SW480 (cell line): ENCODE measurements around the gene PTGER1.
"Not testable (repeated sequence)": the region's sequence is repeated elsewhere in the genome, so short reads cannot be mapped to it uniquely, and the experiment has no call there.

Experiments
- DNase-seq: peaks from one replicate; pipeline ENCODE4 v3.0.0-alpha.2; 2016; ENCODE audit warnings: low spot score

The PTGER1 gene, protein sequence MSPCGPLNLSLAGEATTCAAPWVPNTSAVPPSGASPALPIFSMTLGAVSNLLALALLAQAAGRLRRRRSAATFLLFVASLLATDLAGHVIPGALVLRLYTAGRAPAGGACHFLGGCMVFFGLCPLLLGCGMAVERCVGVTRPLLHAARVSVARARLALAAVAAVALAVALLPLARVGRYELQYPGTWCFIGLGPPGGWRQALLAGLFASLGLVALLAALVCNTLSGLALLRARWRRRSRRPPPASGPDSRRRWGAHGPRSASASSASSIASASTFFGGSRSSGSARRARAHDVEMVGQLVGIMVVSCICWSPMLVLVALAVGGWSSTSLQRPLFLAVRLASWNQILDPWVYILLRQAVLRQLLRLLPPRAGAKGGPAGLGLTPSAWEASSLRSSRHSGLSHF

GRCh38 chr19:14475251-14476073 lies at the start of gene PTGER1:
Gene PTGER1, minus strand, starts transcription at chr19:14475354. Its CDS starts 1,034 bp downstream, at chr19:14474320.
- DNase-seq = no peak

- no peak for DNase-seq
Observed at GRCh38 chr19:14520543-14520942, 45.4 kb upstream of the PTGER1 start.

DNA sequence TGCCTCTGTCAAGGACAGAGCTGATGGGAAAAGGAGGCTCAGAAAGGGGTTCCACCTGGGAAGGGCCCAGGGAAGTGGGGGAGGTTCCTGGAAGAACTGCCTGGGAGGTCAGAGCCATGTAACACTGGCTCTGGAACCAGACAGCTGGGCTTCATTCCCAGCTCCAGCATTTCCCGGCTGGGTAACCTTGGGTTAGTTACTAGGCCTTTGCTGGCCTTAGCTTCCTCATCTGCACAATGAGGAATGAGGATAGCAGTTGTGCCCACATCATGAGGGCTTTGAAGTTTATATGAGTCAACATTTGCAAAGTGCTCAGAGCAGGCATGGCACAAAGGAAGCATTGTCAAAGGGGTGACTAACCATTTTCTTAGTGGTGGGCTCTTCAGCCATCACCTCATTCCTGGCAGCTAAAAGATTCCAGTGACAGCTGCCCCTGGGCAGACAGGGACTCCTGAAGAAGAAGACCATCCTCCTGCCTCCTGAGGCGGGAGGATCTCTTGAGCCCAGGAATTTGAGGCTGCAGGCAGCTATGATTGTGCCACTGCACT lies 44.8 kb upstream of the PTGER1 start:
- DNase-seq = peak; percentile 100

DNA sequence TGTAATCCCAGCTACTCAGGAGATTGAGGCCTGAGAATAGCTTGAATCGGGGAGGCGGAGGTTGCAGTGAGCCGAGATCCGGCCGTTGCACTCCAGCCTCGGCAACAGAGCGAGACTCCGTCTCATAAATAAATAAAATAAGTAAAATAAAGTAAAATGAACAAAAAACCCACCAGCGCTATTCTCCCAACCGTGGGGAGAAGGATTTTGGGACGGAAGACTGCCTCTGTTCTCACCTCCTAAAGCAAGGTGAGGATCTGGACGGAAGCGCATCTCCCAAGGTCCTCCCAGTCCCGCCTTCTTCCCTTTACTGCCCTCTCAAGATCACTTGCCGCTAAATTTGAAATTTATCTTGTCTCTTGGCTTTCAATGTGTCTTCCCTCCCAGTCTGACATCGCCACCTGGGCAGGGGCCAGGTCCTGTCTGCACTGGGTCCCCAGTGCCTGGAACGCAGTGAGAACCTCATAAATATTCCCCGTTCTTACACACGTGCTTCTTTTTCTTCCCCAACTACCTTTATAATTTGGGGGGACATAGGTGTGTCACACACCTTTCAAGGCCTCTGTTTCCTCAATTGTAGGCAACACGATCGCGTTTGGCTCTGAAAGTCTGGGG lies 44.2 kb upstream of the PTGER1 start:
- DNase-seq = peak; percentile 33

GRCh38 chr19:14517840-14518505 lies 42.8 kb upstream of the PTGER1 start, which contains the start of gene DNAJB1:
Gene DNAJB1, minus strand, starts transcription at chr19:14518397. Its CDS starts 48 bp downstream, at chr19:14518349.
- DNase-seq = peak; percentile 62

DNA sequence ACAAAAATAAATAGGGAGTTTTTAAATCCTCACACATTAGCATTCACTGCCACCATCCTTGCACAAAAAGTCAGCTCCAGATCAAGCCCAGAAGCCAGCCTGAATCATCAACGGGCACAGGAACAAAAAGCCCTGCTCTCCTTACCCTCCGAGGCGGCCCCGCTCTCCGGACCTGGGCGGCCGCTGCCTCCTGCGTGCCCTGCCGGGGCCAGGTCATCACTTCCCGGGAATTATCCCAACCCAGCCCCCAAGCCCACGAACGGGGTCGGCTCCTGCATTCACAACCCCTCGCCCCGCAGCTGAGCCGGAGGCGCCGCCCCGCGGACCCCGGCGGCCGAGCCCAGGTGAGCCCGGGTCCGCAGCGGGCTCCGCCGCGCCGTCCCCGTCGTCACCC lies 42.3 kb upstream of the PTGER1 start:
- DNase-seq = no peak

DNA sequence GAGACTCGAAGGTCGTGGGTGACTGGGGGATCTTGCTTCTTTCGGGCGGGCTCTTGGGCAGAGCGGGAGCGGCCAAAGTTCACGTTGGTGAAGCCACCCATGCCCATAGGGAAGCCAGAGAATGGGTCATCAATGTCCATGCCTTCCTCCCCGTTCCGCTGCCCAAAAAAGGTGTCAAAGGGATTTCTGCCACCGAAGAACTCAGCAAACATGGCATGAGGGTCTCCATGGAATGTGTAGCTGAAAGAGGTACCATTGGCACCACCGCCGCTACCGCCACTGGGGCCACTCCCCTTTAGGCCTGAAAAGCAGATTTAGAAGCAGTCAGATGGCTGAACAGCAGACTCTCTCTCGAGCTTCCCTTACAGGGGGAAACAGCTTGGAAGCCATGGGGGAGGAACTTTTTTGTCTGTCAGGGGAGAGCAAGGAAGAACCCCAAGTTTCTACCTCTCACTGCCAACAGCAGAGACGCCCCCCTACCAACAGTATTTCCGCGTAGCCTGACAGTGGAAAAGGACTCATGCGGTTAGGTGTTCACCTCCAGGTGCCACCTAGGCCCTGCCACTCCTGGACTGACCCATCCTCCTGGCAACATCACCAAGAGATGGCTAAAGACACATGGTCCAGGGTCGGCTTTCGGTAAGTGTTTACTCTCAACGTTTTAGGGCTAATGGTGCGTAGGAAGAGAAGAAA lies 41.7 kb upstream of the PTGER1 start:
- no peak for DNase-seq

DNA sequence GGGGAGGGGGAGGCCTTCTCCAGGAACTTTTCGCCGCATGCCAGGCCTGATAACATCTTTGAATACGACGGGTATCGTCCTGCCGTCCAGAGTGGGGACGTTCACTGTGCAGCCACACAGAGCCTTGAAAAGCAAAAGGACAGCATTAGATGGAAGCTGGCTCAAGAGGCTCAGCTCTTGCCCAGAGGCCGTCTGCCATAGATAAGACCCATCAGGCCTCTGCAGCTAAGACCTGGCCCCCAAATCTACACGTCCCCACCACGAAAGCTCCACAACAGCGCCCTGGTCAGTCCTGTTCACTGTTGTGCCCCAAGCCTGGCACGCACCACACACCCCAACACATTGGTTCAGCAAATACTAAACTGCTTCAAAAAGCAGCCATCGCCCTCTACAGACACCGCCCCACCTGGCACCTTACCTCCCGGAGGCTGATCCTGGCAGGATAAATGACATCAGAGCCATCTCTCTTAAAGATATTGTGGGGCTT lies 40.9 kb upstream of the PTGER1 start:
- no peak for DNase-seq

GRCh38 chr19:14515501-14516047 lies 40.4 kb upstream of the PTGER1 start:
- DNase-seq = no peak

GRCh38 chr19:14514215-14514863 lies 39.2 kb upstream of the PTGER1 start:
- DNase-seq = no peak

- no peak for DNase-seq
Observed at GRCh38 chr19:14512406-14512961, 37.3 kb upstream of the PTGER1 start.

DNA sequence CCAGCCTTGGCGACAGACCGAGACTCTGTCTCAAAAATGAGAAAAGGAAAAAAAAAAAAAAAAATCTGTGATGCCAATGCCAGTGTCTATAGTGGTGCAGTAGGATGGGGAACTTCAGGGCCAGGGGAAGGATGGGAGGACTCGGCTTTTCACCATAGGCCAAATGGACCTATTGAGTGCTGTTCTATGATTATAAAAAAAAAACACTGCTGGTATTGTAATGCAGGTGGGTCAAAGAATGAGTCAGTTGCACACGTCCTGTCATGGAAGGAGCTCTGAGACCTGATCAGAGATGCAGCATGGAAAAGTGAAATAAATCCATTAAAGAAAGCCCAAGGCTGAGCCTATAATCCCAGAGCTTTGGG lies 36.1 kb upstream of the PTGER1 start:
- no peak for DNase-seq

DNA sequence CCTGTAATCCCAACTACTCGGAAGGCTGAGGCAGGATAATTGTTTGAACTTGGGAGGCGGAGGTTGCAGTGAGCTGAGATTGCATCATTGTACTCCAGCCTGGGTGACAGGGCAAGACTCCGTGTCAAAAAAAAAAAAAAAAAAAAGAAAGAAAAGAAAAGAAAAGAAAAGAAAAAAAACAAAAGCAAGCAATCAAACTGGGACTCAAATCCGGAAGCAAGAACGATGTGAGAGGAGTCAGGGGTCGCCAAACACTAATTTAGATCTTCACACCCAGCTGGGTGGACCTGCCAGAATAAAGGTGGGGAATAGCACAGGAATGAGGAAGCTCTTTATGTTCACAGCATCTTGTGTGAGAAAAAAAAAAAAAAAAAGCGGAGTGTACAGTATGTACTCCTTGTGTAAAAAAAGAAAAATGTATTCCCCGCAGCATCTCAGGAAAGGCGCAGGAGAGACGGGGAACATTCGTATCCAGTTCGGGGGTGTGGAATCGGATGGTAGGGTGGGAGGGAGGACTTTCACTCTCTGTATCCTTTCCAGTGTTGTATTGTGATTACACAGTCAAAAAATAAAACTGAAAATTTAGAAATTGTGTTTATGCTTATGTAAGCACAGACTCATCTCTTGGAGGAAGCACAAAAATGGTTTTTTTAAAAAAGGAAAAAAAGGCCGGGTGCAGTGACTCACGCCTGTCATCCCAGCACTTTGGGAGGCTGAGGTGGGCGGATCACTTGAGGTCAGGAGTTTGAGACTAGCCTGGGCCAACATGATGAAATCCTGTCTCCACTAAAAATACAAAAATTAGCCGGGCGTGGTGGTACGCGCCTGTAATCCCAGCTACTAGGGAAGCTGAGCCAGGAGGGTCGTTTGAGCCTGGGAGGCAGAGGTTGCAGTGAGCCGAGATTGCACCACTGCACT lies 35.4 kb upstream of the PTGER1 start:
- DNase-seq = no peak

- no peak for DNase-seq
Observed at GRCh38 chr19:14507704-14508542, 32.8 kb upstream of the PTGER1 start.

GRCh38 chr19:14505488-14506239 lies 30.5 kb upstream of the PTGER1 start:
- DNase-seq = peak; percentile 93

- DNase-seq = not testable (repeated sequence)
Observed at GRCh38 chr19:14504575-14504974, 29.4 kb upstream of the PTGER1 start.

- DNase-seq = no peak
Observed at GRCh38 chr19:14503285-14503684, 28.1 kb upstream of the PTGER1 start.
